OCI-LY1 (cell line): ENCODE measurements around the gene ADAMTS1.

Experiments used
- EZH2 ChIP-seq: fragments of 200-600 bp; sonication (generic), shearing (Covaris generic); IDR thresholded peaks from 2 replicates; pipeline ENCODE4 v1.8.0; 2017; ENCODE audit warnings: borderline replicate concordance, mixed run types, mild to moderate bottlenecking, antibody characterized with exemption, low read length, moderate library complexity, mixed read lengths
- TF ChIP-seq, protein P1 (sequence below): fragments of 200-600 bp; sonication (generic), shearing (Covaris generic); IDR thresholded peaks from 2 replicates; pipeline ENCODE4 v1.5.1; 2017; ENCODE audit warnings: mild to moderate bottlenecking, antibody characterized with exemption, low read length, moderate library complexity, mixed read lengths

DNA sequence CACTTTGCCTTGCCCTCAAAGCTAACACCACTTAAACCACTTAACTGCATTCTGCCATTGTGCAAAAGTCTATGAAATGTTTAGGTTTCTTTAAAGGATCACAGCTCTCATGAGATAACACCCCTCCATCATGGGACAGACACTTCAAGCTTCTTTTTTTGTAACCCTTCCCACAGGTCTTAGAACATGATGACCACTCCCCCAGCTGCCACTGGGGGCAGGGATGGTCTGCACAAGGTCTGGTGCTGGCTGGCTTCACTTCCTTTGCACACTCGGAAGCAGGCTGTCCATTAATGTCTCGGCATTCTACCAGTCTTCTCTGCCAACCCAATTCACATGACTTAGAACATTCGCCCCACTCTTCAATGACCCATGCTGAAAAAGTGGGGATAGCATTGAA is 7.7 kb downstream of the ADAMTS1 start:
- TF ChIP-seq EZH2 = no peak
- TF ChIP-seq, protein P1, sequence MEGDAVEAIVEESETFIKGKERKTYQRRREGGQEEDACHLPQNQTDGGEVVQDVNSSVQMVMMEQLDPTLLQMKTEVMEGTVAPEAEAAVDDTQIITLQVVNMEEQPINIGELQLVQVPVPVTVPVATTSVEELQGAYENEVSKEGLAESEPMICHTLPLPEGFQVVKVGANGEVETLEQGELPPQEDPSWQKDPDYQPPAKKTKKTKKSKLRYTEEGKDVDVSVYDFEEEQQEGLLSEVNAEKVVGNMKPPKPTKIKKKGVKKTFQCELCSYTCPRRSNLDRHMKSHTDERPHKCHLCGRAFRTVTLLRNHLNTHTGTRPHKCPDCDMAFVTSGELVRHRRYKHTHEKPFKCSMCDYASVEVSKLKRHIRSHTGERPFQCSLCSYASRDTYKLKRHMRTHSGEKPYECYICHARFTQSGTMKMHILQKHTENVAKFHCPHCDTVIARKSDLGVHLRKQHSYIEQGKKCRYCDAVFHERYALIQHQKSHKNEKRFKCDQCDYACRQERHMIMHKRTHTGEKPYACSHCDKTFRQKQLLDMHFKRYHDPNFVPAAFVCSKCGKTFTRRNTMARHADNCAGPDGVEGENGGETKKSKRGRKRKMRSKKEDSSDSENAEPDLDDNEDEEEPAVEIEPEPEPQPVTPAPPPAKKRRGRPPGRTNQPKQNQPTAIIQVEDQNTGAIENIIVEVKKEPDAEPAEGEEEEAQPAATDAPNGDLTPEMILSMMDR = no peak
